ENCODE measurements around the gene RIMBP2. TPM values are rescaled to one million over a fixed set of nuclear protein-coding genes. Genes with fewer than 3 reads are reported as not detected.

RIMBP2 gene
- total RNA-seq, 1 donor from 2014 or later = 2.3 TPM

GRCh38 chr12:130566446-130567155 lies 149.5 kb downstream of the RIMBP2 start:
- no peak for ATAC-seq

DNA sequence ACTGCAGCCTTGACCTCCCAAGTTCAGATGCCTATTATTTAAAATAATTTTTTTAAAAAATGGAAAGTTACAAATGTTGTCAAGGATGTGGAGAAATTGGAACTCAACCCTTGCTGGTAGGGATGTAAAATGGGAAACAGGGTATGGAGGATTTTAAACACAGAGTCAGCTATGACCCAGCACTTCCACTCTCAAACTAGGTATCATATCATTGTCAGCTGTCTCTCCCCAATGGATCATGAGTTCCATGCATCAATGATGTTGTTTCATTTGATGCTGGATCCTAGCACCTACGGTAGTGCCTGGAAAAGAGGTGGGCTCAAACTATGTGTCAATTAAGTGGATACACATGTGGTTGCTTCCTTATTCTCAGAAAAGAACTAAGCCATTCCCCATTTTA lies 150.9 kb downstream of the RIMBP2 start:
- no peak for ATAC-seq

DNA sequence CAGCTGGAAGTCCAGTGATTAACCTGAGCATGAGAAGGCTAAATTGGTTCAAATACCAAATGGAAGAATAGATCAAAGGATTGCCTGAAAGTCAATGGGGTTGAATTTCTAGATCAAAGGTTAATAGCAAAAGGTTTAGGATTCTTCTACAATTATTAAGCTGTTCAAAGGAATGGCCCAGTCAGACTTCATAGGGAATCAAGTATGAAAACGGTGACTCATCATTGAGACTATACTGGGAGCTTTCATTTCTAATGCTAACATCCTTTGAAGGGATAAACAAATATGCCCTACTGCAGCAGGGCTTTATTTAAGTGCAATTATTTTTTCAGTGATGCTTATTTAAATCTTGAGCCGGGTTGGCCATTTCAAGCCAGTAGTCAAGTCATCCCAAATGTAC lies 152.8 kb downstream of the RIMBP2 start:
- no peak for ATAC-seq

DNA sequence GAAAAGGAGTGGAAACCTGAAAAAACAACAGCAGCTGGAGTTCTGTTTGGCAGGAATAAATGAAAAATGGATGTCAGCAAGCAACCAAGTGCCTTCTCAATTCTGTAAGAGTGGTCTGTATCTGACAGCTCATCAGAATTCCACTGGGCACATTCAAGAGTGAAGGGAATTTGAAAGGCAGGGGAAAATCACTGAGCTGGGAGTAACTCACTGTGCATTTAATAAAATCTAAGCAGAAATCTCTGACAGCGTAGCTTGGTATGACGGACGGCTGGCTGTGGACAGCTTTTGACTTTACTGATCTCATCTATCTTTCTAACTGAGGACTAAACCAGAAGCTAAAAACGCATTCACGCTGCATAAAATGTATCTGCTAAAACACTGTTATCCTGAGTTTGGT lies 153.4 kb downstream of the RIMBP2 start:
- no peak for ATAC-seq

DNA sequence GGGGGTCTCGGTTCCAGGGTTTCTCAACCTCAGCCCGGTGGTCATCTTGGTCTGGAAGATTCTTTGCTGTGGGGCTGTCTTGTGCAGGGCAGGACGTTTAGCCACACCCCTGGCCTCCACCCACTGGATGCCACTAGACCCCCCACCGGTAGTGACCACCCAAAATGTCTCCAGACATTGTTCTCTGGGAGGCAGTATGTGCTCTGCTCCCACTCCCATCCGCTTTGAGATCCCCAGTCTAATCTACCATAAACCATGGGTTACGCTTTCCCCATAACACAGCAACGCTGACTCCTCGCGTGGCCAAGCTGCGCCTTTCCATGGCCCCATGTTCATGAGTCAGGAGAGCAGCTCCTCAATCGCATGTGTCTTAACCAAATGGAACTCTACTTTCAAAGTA lies 155.8 kb downstream of the RIMBP2 start:
- ATAC-seq = no peak

GRCh38 chr12:130559806-130560205 lies 156.3 kb downstream of the RIMBP2 start:
- ATAC-seq = no peak

GRCh38 chr12:130557886-130558765 lies 158.0 kb downstream of the RIMBP2 start:
- ATAC-seq = no peak

GRCh38 chr12:130557201-130557600 lies 158.9 kb downstream of the RIMBP2 start:
- no peak for ATAC-seq

- no peak for ATAC-seq
These were observed 159.5 kb downstream of the RIMBP2 start for GRCh38 chr12:130556486-130557055.

DNA sequence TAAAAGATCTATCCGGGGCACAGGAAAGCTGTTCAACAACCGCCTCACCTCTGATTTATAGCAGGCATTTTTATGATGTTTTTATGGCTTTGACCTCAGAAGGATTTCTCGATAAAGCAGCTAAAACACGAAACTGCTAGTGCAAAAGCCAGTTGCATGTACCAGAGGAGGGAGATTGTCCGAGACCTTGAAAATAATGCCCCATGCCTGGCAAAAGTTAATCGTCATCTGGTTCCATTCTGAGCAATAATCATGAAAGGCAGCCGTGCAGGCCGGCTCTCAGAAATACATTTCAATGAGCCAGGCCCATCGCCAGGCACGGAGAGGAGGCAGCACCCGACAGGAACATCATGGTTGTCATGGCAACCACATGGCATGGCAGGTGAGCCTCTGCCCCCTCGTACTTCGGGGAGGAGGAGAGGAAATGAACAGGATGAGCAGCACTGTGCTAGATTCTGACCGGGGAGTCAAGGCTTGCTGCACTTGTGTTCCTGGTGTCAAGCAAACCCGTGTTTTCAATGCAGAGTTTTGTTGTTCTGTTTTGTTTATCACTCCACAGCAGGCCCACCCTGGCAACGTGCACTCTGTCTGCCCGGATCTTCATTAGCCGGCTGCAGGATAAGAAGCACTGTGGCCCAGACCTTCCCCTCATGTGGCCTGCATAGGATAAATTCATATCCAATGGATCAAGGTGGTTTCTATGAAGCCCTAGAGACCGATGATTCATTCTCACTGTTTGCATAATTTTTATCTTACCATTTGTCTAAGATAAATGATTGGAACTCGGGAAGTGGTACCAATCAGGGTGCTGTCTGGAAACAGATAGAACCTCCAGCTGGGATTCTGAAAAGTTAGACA lies 160.2 kb downstream of the RIMBP2 start:
- no peak for ATAC-seq

DNA sequence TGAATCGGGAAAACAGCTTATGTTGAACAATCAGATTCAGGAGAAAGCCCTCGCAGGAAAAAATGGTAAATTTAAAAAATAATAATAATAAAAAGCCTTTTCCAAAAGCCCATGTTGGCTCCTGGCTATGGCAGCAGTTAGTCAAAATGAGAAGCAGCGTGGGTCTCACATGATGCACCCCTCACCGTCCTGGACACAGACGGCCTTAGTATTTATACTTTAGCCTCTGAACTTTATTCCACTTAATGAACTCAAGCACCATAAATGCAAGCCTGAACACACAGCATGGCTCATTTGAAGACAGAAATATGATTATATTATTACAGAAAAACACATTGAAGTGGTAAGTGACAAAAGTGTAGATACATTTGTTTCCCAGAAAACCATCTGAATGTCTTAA lies 160.9 kb downstream of the RIMBP2 start:
- no peak for ATAC-seq

GRCh38 chr12:130552483-130552996 lies 163.6 kb downstream of the RIMBP2 start:
- ATAC-seq = no peak

DNA sequence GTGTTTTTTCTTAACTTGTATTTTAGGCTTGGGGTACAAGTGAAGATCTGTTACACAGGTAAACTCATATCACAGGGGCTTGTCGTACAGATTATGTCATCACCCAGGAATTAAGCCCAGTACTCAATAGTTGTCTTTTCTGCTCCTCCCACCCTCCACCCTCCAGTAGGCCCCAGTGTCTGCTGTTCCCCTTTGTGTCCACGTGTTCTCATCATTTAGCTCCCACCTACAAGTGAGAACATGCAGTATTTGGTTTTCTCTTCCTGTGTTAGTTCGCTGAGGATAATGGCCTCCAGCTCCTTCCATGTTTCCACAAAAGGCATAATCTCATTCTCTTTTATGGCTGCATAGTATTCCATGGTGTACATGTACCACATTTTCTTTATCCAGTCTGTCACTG lies 166.7 kb downstream of the RIMBP2 start:
- ATAC-seq = no peak

GRCh38 chr12:130547480-130548155 lies 168.5 kb downstream of the RIMBP2 start:
- no peak for ATAC-seq

DNA sequence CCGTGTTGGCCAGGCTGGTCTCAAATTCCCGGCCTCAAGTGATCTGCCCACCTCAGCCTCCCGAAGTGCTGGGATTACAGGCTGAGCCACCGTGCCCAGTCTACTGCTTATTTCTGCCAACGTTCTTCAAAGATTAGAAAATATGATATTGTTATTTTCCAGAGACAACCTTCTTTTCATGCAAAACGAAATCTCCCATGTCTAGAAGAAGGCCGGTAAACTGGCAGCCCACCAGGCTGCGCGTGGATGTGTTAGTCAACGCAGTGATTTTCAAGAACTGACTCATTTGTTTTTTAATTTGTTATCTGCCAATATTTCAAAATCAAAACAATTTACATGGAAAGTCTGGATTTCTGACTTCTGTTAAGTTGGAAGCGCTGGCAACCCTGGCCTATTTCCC lies 169.6 kb downstream of the RIMBP2 start:
- no peak for ATAC-seq

- ATAC-seq = no peak
These were observed 170.6 kb downstream of the RIMBP2 start for GRCh38 chr12:130545475-130545874.

DNA sequence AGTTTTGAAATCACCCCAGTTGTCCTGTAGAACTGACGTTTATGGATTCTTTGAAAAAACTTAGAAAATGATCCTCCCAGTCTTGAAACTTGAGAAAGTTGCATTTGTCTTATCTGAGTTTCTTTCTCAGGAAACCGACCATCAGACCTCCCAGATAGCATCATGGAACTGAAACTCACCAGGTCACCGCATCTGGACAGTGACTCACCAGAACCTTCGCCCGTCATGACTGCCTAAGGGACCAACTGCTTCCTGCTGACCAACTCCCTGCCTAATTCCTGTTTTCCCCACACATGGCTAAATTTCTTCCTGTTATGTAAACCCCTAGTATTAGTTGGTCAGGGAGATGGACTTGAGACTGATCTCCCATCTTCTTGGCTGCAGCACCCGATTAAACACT lies 175.7 kb downstream of the RIMBP2 start:
- ATAC-seq = no peak

DNA sequence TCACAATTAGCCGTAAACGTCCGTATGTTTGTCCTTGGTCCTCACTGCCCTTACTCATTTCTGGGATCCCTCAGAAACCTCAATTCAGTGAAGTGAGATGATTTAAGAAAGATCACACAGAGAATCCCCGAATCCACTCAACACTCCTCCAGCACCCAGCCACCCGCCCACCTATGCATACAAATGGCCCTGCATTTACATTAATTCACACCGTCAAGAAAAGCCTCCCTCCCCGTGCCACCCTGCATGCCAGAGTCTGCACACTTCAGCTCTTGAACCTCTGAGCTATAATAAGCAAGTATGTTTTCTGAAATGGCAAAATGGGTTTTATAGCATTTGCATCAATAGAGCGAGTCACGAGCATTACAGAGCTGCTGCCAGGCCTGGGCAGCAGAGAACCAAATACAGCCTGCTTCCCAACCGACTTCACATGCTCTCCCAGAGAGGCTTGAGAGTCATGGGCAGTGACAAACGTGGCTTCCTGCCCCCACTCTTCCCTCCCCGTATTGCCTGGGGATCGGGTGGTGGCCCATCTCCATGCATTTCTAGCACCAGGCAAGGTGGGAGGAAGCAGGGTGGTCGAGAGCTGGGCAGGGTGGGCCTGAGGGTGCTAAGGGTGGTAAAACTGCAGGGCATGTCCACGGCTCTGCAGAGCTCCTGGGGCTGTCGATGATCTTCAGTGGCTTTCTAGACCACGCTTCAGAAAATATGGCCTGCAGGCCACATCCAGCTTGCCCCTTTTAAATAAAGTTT lies 177.6 kb downstream of the RIMBP2 start:
- no peak for ATAC-seq

GRCh38 chr12:130537655-130538054 lies 178.4 kb downstream of the RIMBP2 start:
- no peak for ATAC-seq

DNA sequence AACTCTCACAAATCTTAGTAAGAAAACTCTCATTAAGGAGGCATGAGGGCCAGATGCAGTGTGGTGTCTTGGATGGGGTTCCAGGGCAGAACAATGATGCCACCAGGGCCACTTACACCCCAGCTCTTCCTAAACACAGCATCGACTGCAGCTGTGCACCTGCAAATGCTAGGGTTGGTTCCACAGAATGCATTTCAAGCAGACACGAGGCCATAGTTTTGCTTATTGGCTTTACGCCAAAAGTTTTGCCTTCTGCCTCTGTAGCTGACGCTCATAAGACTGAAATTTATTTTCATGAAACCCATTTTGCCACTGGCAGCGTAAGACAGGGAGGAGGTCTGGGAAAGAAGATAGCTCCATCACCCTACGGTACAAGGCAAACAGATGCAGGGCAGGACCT lies 179.0 kb downstream of the RIMBP2 start:
- no peak for ATAC-seq

DNA sequence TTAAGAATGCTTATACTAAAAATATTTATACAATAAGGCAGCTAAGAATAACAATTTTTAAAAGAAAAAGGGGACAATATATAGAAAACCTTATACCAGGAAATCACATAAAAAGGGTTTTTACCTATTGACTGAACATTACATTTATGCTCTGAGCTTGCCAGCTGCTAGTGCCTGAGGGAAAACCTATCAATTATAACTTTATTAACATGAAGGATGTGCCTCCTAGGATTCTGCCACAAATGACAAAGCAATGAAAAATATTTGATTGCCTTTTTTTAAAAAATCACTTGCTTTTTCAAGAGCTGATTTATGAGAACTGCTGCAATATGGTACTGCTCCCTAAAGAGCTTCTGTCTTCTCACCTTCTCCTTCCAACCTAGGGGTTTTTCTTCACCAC lies 185.7 kb downstream of the RIMBP2 start:
- ATAC-seq = no peak

Measured in esophagus mucosa (tissue), 1 donor.